GM13976 (cell line): Measurements from ENCODE around the gene USP12.

Experiments
- DNase-seq: peaks from one replicate; pipeline ENCODE4 v3.0.0; 2012; ENCODE audit warnings: low spot score
- CTCF ChIP-seq: IDR thresholded peaks from 2 replicates; pipeline ENCODE4 v1.5.1; 2012; ENCODE audit warnings: borderline replicate concordance, mild to moderate bottlenecking; ENCODE audit not compliant: insufficient read depth; ENCODE audit errors: extremely low read depth, missing control alignments, control extremely low read depth
- in situ Hi-C: fragments of 300-500 bp; cut with MboI; formaldehyde crosslinking; loops from one replicate; pipeline ENCODE4 v1.12.0; 2022; ENCODE audit warnings: low sequenced_read_pairs, mixed read lengths, inconsistent platforms; ENCODE audit not compliant: unreplicated experiment

The USP12 gene

GRCh38 chr13:27052551-27053208, 118.9 kb downstream of the USP12 start:
- DNase-seq: no peak
- in situ Hi-C loops: no loop called here
- no peak for TF ChIP-seq CTCF

- in situ Hi-C loops: no loop called here
- no peak for TF ChIP-seq CTCF
- no peak for DNase-seq
Measured at GRCh38 chr13:27047081-27047480, 124.5 kb downstream of the USP12 start.

- in situ Hi-C loops: no loop called here
- peak; percentile 54 for DNase-seq
- no peak for TF ChIP-seq CTCF
Measured at GRCh38 chr13:27044837-27045570, 126.6 kb downstream of the USP12 start.

GRCh38 chr13:27043013-27043412, 128.6 kb downstream of the USP12 start:
- no peak for DNase-seq
- in situ Hi-C loops: no loop called here
- TF ChIP-seq CTCF: no peak

GRCh38 chr13:27041341-27041740, 130.3 kb downstream of the USP12 start:
- in situ Hi-C loops: no loop called here
- no peak for DNase-seq
- no peak for TF ChIP-seq CTCF

- in situ Hi-C loops: no loop called here
- DNase-seq: no peak
- TF ChIP-seq CTCF: no peak
Measured at GRCh38 chr13:27040826-27041108, 130.8 kb downstream of the USP12 start.

GRCh38 chr13:27039171-27039701, 132.4 kb downstream of the USP12 start:
- no peak for DNase-seq
- in situ Hi-C loops: no loop called here
- no peak for TF ChIP-seq CTCF
